Motor neuron (in vitro differentiated cells): ENCODE data around the gene CNTLN. TPM values are rescaled to one million over a fixed set of nuclear protein-coding genes. Genes with fewer than 3 reads are reported as not detected.

Source experiments
- ATAC-seq, 8 experiments: fragments of 200-7000 bp; cut with Tn5 transposase; replicated peaks in 6 of 8; 2 replicates each; pipeline ENCODE4 v1.8.0; 2021; ENCODE audit warnings: mild to moderate bottlenecking in 8 of 8, moderate library complexity in 8 of 8
- H3K27ac ChIP-seq, 2 donors: fragments of 250-450 bp; sonication (Bioruptor Pico); 2 replicates each; pipeline ENCODE4 v1.9.0; 2021; ENCODE audit warnings: antibody characterized with exemption in 2 of 2, mild to moderate bottlenecking in 2 of 2, moderate library complexity in 1 of 2
- H3K4me1 ChIP-seq, 2 donors: fragments of 250-450 bp; sonication (Bioruptor Pico); replicated peaks in 1 of 2; 2 replicates each; pipeline ENCODE4 v1.6.1; 2021; ENCODE audit warnings: antibody characterized with exemption in 2 of 2, mild to moderate bottlenecking in 2 of 2, moderate library complexity in 1 of 2
- H3K4me3 ChIP-seq, 5 donors: fragments of 250-450 bp; sonication (Bioruptor Pico); 2 replicates each; pipeline ENCODE4 v1.9.0; 2021; ENCODE audit warnings: antibody characterized with exemption in 5 of 5, mild to moderate bottlenecking in 5 of 5, moderate library complexity in 4 of 5
- WGBS, 10 experiments: fragments of 450-650 bp; shearing (Covaris generic); methylation state at CpG; one replicate each; pipeline ENCODE4 v1.0.0; 2022; 5-methylcytosine and 5-hydroxymethylcytosine counted together
- in situ Hi-C, 9 experiments: fragments of 400-800 bp; cut with MboI; loops; one replicate each; pipeline ENCODE4 v1.15.0; 2021; ENCODE audit warnings: low sequenced_read_pairs in 9 of 9, low pct_unique_long_range_greater_than_20kb in 2 of 9; ENCODE audit not compliant: unreplicated experiment in 9 of 9
- total RNA-seq, 8 experiments: library from RNA; unstranded; fragments of 300-600 nt; gene quantifications; 2 replicates each; pipeline versions ENCODE4 v1.2.3 to v1.2.4, GENCODE V29; 2022

Gene CNTLN, protein sequence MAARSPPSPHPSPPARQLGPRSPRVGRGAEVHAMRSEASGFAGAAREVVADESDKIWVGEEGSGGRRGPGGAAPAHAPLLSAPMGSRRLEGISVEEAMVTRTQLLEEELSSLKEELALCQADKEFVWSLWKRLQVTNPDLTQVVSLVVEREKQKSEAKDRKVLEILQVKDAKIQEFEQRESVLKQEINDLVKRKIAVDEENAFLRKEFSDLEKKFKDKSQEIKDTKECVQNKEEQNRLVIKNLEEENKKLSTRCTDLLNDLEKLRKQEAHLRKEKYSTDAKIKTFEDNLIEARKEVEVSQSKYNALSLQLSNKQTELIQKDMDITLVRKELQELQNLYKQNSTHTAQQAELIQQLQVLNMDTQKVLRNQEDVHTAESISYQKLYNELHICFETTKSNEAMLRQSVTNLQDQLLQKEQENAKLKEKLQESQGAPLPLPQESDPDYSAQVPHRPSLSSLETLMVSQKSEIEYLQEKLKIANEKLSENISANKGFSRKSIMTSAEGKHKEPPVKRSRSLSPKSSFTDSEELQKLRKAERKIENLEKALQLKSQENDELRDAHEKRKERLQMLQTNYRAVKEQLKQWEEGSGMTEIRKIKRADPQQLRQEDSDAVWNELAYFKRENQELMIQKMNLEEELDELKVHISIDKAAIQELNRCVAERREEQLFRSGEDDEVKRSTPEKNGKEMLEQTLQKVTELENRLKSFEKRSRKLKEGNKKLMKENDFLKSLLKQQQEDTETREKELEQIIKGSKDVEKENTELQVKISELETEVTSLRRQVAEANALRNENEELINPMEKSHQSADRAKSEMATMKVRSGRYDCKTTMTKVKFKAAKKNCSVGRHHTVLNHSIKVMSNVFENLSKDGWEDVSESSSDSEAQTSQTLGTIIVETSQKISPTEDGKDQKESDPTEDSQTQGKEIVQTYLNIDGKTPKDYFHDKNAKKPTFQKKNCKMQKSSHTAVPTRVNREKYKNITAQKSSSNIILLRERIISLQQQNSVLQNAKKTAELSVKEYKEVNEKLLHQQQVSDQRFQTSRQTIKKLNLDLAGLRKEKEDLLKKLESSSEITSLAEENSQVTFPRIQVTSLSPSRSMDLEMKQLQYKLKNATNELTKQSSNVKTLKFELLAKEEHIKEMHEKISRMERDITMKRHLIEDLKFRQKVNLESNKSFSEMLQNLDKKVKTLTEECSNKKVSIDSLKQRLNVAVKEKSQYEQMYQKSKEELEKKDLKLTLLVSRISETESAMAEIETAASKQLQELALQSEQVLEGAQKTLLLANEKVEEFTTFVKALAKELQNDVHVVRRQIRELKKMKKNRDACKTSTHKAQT (N-terminal part only)
- total RNA-seq, result 10 to 100 TPM in 2 of 8 experiments, 1 to 10 TPM in 6; 6.3 to 19.0 (median 9.3) TPM

DNA sequence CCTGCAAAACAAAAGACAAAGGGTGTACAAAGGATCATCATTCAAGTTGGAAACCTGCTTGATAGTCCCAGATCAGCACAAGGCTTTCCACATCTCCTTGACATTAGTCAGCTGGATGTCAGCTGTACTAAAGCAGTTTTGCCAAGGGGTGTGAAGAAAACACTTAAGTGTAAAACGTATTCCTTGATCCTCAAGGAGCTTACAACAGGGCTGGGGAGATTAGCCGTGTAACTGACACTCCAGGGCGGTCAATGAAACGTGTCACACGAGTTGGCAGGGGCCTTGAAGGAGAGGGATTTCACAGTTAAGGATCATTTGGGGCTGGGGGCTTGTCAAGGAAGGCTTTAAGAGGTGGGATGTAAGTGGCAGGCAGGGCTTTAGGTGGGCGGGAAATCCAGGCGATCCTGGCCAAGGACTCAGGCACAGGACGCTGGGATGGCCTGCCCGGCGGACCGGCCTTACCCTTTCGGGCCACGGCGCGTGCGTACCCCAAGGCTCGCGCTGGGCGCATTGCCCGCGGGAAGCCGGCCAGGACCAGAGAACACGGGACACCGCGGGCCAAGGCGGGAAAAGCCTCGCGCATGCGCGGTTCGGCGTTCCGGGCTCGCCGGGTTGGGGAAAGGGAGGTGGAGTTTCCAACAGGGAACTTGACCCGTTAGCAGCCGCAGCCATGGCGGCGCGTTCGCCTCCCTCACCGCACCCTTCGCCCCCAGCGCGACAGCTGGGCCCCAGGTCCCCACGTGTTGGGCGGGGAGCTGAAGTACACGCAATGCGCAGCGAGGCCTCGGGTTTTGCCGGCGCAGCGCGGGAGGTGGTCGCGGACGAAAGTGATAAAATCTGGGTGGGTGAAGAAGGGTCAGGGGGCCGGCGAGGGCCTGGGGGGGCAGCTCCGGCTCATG lies at the start of gene CNTLN:
Gene CNTLN, plus strand, starts transcription at position 645 of the 899 bp plus-strand sequence. Its CDS starts 26 bp downstream, at position 671.
- H3K4me1 ChIP-seq, result peaks cover 3 to 4% of the 10 kb centered on the region in 2 donors
- H3K27ac ChIP-seq, result peak within 1 kb of the TSS; percentile 30 to 86
- WGBS, 10 experiments, result 0 to 60% (median 11%) methylated on average over 1 to 11 of the region's 61 CpGs; no CpG with 5 or more reads in 2 of the 10 experiments
- in situ Hi-C loops, result loop anchor here in 1 of 9 experiments (25.0 kb wide), 1 partner anchor 103 kb away; no protein-coding TSS in a partner anchor
- peak within 1 kb of the TSS; percentile 57 to 93 (median 79) for H3K4me3 ChIP-seq
- peak; percentile 88 to 97 (median 93) for ATAC-seq

DNA sequence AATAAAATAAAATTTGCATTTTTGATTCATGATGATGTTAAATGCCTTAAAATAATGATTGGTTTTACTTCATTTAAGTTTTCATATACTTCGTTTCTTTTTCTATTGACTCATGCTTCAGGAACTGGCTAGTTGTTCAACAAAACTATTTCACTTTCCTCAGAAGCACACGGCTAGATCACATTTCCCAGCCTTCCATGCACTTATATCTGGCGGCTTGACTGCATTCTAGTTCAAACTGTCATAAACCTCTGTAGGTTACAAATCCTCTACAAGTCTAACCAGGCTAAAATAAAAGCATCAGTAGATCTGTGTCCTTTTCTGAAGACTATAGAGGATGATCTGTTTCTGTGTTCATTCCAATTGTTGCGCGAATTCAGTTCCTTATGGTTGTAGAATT lies 46.3 kb upstream of the CNTLN start:
- Histone ChIP-seq H3K4me1 (no peaks in the 10 kb centered on the region), H3K4me3 (no peak overlapping the region), H3K27ac (no peak overlapping the region)
- in situ Hi-C loops, result no loop called here
- 72 to 100% (median 95%) methylated on average over 3 to 5 of the region's 5 CpGs; no CpG with 5 or more reads in 1 of the 10 experiments for WGBS, 10 experiments
- ATAC-seq, result no peak

DNA sequence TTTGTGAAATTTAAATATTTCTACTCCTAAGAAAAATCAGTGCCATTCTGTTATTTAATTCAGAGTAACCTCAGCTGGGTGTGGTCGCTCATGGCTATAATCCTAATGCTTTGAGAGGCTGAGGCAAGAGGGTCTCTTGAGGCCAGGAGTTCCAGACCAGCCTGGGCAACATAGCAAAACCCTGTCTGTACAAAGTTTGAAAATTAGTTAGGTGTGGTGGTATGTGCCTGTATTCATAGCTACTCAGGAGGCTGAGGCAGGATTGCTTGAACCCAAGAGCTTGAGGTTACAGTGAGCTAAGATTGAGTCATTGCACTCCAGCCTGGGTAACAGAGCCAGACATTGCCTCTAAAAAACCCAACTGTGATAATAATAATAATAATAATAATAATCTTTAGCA lies 44.8 kb upstream of the CNTLN start:
- in situ Hi-C loops, result no loop called here
- no peak for ATAC-seq
- Histone ChIP-seq H3K4me3 (no peak overlapping the region), H3K27ac (no peak overlapping the region), H3K4me1 (no peaks in the 10 kb centered on the region)
- WGBS, 10 experiments, result 83 to 100% (median 96%) methylated on average over 1 of the region's 1 CpG; no CpG with 5 or more reads in 6 of the 10 experiments

DNA sequence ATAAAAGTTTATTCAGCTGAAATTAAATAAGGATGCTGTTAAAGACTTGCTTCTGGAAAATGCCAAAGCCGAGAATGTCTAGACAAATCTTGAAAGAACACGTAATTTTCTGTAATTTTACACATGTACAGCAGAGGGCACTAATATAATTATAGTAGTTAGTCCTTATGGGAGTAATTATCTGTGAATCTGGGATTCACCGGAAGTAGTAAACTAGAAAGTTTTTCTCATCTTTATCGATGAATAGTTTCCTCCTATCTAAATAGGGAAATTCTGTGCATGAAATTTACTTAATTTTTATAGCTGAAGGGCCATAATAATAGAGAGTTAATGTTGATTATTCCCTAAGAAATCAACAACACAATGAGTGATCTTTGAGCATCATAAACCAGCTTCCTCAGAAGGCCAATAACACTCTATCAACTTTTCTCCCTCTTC lies 18.4 kb upstream of the CNTLN start:
- peak in 3 of 8 experiments; percentile 56 to 63 (median 57) for ATAC-seq
- 0 to 80% (median 60%) methylated on average over 1 to 4 of the region's 4 CpGs; no CpG with 5 or more reads in 1 of the 10 experiments for WGBS, 10 experiments
- Histone ChIP-seq H3K27ac (no peak overlapping the region), H3K4me3 (no peak overlapping the region), H3K4me1 (no peaks in the 10 kb centered on the region)
- in situ Hi-C loops, result loop anchor here in 3 of 9 experiments (25.0 kb wide), 2 partner anchors 321 to 346 kb away; no protein-coding TSS in a partner anchor

DNA sequence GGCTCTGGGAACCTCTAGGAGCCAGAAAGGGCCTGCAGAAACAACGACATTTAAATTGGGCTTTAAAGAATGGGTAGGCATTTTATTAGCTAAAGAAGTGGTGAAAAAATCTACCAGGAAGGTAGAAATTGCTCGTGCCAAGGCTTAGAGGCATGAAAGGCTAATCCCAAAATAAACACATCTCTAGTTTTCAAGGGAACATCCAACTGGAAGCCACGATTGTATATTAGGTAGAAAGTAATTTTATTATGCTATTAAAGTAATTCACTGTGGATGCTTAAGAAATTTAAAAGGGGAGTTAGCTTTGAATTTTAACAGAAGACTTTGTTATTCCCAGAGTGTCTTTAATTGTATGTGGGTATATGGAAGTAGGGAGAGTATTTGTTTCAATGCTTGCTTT lies 17.5 kb upstream of the CNTLN start:
- H3K27ac ChIP-seq, result no peak overlapping the region
- WGBS, 10 experiments, result 13 to 100% (median 69%) methylated on average over 1 to 3 of the region's 3 CpGs
- H3K4me1 ChIP-seq, result no peaks in the 10 kb centered on the region
- no peak for ATAC-seq
- no peak overlapping the region for H3K4me3 ChIP-seq
- in situ Hi-C loops, result loop anchor here in 3 of 9 experiments (25.0 kb wide), 2 partner anchors 320 to 345 kb away; no protein-coding TSS in a partner anchor

DNA sequence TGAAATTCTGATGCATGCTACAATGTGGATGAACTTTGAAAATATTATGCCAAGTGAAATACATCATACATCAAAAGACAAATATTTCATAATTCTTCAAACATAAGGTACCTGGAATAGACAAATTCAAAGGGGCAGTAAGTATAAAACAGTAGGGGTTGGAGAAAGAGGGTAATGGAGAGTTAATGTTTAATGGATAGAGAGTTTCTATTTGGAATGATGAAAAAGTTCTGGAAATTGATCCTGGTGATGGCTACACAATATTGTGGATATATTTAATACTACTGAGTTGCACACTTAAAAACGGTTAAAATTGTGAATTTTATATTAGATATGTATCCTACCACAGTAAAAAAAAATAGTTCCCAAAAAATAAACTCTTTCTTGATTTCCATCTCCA lies 14.6 kb upstream of the CNTLN start:
- in situ Hi-C loops, result loop anchor here in 3 of 9 experiments (25.0 kb wide), 2 partner anchors 317 to 342 kb away; no protein-coding TSS in a partner anchor
- no peak for ATAC-seq
- no peak overlapping the region for H3K27ac ChIP-seq
- WGBS, 10 experiments, result 0 to 80% (median 55%) methylated on average over 1 of the region's 1 CpG
- no peak overlapping the region for H3K4me3 ChIP-seq
- H3K4me1 ChIP-seq, result no peaks in the 10 kb centered on the region

DNA sequence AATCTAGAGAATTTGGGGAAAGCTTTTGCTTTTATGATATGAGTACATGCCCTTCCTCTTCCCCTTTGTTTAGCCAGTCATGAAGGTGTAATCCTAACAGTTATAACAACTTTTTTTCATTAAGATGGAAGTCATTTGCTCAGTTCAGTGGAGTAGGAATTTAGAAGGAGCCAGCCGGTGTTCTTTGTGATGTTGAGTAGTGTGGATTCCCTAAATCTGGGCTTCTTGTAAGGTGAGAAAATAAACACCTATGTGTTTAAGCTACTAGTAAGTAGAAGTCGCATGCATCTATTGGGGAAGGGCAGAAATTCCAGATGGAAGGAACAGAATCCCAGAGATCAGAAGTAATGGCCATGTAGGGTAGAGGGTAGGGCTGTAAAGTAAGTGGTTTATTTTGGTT lies 13.6 kb upstream of the CNTLN start:
- no peak overlapping the region for H3K4me3 ChIP-seq
- ATAC-seq, result no peak
- 71 to 100% (median 89%) methylated on average over 1 to 2 of the region's 2 CpGs; no CpG with 5 or more reads in 1 of the 10 experiments for WGBS, 10 experiments
- H3K4me1 ChIP-seq, result no peaks in the 10 kb centered on the region
- no peak overlapping the region for H3K27ac ChIP-seq
- in situ Hi-C loops, result loop anchor here in 3 of 9 experiments (25.0 kb wide), 2 partner anchors 316 to 341 kb away; no protein-coding TSS in a partner anchor

DNA sequence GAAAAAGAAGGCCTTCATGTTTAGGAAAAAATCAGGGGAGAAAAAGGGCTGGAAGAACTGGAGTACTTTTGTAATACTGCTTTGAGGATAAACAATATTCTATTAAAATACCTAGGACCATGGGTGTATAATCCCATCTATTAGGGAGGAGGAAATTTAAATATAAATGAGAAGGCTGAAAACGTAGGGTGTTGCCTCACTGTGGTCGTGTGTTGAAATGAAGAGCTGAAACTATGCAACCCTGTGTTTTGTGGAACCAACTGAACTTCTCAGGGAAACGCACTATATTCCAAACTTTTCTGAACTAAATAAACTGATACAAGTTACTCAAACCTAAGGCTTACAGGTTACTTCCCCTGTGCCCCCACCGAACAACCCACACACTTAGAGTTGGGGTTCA lies 4.5 kb upstream of the CNTLN start:
- no peak for ATAC-seq
- Histone ChIP-seq H3K4me1 (peaks cover 3 to 4% of the 10 kb centered on the region in 2 donors), H3K4me3 (no peak overlapping the region), H3K27ac (no peak overlapping the region)
- WGBS, 10 experiments, result 46 to 100% (median 71%) methylated on average over 1 to 4 of the region's 4 CpGs
- in situ Hi-C loops, result loop anchor here in 1 of 9 experiments (25.0 kb wide), 1 partner anchor 107 kb away; no protein-coding TSS in a partner anchor

DNA sequence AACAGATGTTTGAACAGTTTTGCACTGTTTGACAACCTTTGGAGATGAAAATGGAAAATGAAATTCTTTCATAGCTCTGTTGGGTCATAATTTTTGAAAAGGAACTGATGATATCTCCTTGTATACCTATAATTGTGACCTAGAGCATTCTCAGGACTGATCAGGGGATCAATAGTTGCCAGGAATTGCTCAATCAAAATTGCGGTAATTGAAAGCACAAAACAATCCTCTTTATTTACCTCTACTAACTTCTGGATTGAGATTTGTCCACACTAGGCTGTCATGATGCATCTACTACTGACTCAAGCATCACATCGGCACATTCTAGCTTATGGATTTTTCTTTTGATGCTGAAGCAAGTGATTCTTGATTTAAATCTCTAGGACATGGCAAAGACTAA lies 4.1 kb upstream of the CNTLN start:
- no peak overlapping the region for H3K27ac ChIP-seq
- ATAC-seq, result no peak
- H3K4me1 ChIP-seq, result peaks cover 3 to 4% of the 10 kb centered on the region in 2 donors
- H3K4me3 ChIP-seq, result no peak overlapping the region
- 88 to 100% (median 92%) methylated on average over 1 to 2 of the region's 2 CpGs; no CpG with 5 or more reads in 3 of the 10 experiments for WGBS, 10 experiments
- in situ Hi-C loops, result loop anchor here in 1 of 9 experiments (25.0 kb wide), 1 partner anchor 107 kb away; no protein-coding TSS in a partner anchor

DNA sequence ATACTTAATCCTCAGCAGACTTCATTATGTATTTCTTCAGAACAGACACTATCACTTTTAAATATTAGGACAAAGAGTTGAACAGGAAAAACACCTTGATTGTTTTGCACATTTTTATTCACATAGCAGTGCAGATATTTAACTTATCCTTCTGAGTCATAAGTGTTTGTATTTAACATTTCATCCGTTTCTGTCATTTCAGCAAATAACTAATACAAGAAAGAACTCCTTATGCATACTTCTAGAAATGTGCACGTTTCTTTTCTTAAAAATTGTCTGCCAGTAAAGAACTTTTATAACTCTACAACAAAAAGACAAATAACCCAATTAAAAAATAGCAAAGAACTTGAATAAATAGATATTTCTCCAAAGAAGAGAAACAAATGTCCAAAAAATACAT lies 3.3 kb upstream of the CNTLN start:
- Histone ChIP-seq H3K4me1 (peaks cover 3 to 4% of the 10 kb centered on the region in 2 donors), H3K27ac (no peak overlapping the region), H3K4me3 (no peak overlapping the region)
- no peak for ATAC-seq
- WGBS, 10 experiments, result 0 to 100% (median 86%) methylated on average over 1 to 2 of the region's 2 CpGs
- in situ Hi-C loops, result loop anchor here in 1 of 9 experiments (25.0 kb wide), 1 partner anchor 106 kb away; no protein-coding TSS in a partner anchor
